NCI-H69 (cell line): ENCODE results near the gene HSPA2.
"Not testable (repeated sequence)": the region's sequence is repeated elsewhere in the genome, so short reads cannot be mapped to it uniquely, and the experiment has no call there.

Source experiments
- DNase-seq: peaks from one replicate; lab custom pipeline; 2025; lab: John Stamatoyannopoulos, UW

HSPA2 gene

DNA sequence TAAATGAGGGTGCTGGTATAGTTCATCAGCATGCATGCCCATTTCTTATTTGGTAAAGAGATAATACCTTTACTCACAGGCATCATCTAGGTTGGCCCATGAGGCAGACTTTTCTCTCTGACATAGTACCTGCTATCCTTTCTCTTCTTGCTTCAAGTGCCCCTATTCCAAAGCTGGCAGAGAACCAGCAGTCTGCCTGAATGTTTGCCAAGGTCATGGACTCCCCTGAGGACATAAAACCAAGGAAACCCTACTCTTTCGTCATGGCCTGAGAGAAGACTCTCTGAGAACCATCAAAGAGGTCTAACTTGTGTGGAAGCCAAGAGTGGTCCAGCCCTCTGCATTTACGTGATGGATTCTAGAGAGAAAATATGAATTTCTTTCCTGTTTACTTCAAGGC, 21.1 kb downstream of the HSPA2 start:
- DNase-seq: peak; percentile 72

DNA sequence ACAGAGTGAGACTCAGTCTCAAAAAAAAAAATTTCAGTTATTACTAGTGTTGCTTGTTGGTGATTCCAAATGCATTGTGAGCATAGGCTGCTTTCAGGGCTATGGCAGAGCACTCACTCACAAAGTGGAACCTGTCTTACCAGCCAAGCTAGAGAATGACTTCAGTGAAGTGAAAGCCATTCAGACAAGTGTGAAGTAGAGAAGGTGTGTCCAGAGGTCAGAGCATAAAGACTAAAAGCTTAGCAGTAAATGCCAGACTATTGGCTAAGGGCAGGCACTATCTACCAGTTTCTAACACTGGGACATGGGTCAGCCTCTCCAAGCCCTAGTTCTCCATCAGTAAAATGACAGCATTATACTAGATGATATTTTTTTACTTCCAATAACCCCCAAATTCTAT, 21.9 kb downstream of the HSPA2 start:
- DNase-seq: no peak

DNA sequence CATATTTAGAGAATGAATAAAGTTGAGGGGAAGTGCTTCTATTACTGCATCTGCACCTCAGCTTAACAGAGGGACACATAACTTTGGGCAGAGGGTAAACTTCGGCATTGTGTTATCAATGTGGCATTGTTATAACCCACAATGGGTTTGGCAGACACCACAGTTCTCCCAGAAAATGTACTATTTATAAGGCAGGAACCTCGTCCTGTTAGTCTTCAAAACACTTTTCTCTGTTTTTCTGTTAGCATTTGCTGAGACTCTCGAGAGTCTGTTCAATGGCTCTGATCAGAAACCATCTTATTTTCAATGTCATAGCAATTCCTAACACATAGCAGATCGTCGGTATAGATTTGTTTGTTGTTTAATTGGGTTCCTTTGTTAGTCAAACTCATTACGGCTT, 23.2 kb downstream of the HSPA2 start:
- DNase-seq: no peak

DNA sequence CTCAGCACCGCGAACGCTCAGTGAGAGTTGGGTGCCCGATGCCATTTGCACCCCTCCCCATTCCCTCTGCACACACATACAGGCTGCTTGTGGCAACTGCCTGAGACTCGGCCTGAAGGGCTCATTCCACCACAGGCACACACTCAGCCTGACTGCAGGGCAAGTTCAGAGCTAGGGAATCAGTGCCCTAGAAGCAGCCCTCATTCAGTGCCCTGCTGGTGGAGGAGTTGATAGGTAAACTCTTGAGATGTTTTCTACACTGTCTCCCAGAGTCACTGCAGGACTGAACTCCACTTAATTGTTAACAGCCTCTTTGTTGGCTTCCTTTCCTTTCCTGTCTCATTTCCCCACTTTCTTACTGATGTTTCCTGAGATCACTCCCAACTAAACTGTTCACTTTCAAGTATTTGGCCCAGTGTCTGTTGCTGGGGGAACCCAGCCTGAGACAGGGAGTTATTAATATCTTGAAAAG, 26.1 kb downstream of the HSPA2 start:
- no peak for DNase-seq

DNA sequence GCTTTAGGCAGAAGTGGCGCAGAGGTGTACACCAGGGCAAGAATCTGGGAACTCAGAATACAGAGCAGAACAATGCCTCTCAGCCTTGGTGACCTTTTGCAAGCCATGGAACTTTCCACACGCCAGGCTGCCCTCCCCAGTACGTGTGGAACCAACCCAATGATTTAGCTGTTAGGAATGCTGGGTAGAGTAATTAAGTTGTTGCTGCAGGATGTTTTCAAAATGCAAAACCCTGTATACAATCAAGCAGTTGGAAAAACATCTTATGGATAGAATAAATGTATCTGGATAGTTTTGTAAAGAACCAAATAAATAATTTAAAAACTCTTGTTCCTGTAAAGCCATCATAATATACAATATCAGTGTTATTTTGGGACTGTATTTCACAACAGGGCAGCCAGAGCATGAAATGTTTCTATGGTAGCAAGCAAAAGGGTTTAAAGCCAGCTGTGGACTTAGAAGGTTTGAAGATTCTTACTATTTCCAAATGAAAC, 28.6 kb downstream of the HSPA2 start:
- DNase-seq: peak; percentile 16

DNA sequence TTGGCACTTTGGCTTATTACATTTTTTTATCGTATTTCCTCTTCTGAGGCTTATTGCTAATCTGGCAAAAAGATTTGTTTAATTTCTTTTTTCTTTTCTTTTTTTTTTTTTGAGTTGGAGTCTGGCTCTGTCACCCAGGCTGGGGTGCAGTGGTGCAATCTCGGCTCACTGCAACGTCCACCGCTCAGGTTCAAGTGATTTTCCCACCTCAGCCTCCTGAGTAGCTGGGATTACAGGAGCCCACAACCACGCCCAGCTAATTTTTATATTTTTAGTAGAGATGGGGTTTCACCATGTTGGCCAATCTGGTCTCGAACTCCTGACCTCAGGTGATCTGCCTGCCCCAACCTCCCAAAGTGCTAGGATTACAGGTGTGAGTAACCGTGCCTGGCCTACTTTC, 29.1 kb downstream of the HSPA2 start:
- not testable (repeated sequence) for DNase-seq

GRCh38 chr14:64572386-64573104, 32.0 kb downstream of the HSPA2 start:
- peak; percentile 17 for DNase-seq

- DNase-seq: peak; percentile 14
These were observed 32.6 kb downstream of the HSPA2 start for GRCh38 chr14:64573109-64573508.

DNA sequence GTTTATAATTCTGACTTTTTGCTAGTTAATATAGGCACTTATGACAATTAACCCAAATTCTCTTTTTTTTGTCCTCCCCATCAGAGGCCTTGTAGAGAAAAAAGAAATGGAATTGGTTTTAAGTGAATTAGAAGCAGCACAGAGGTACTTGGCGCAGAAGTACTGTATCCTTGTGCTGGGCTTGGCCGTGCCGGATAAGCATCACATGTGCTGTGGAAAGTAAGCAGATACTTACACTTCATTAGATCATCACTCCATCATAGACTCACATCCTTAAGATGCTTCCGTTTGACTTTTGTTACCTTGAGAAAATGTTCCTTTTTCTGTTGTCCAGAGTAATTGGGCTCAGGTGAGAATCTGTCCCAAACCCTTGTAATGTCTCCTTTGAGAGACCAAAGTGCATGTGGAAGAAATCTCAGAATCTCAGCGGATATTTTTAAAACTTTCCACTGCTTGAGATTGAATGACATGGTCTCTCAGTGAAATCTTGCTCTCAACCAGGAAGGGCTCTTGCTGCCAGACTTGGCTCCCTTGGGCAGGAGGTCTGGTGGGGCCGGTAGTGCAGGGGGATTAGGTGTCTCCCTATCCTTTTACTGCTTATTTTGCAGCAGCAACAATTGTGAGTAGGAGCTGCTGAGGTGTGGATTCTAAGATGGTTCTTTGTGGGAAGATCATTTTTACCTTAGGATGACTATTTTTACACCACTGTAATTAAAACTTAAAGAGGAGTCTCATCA, 34.0 kb downstream of the HSPA2 start:
- no peak for DNase-seq

DNA sequence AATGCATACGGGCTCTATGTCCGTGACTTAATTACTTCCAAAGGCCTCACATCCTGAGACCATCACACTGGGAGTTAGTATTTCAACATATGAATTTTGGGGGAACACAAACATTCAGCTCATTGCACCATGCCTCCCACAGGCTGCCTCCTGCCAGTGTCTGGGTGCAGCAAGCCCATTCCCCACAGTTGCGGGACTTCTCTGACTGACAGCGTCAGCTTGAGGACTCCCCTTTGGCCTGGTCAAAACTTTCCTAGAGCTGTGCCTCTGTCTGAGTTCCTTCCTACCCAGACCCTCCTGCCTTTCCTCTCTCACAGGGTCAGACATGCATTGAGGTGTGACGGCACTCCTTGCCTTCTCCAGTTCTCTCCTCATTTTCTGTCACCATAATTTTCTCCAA, 36.7 kb downstream of the HSPA2 start:
- no peak for DNase-seq

- DNase-seq: no peak
These were observed 39.9 kb downstream of the HSPA2 start for GRCh38 chr14:64580467-64580866.

- DNase-seq: no peak
These were observed 40.8 kb downstream of the HSPA2 start for GRCh38 chr14:64581363-64581762.

DNA sequence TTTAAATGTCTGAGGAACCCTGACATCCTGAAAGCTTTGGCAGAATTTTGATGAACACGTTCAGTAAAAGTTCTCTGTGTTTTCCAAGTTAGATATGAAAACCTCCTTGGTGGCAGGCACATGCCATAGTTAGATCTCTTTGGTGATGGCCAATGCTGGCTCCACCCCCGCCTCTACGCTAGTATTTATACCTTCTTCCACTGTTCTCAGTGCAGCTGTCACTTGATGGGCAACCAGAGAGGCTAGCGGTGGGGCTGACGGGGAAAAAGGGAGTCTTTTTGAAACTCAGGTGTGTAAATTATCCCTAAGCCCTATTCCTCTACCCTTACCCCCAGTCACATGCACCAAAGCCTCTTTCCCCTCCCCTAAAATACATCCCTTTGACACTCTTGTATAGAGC, 41.3 kb downstream of the HSPA2 start:
- DNase-seq: no peak

- peak; percentile 43 for DNase-seq
These were observed 43.6 kb downstream of the HSPA2 start for GRCh38 chr14:64584190-64584589.

GRCh38 chr14:64591809-64592208, 51.3 kb downstream of the HSPA2 start:
- no peak for DNase-seq
